ENCODE results near the gene METTL25B. TPM values are rescaled to one million over a fixed set of nuclear protein-coding genes. Genes with fewer than 3 reads are reported as not detected.
"Not testable (repeated sequence)": the region's sequence is repeated elsewhere in the genome, so short reads cannot be mapped to it uniquely, and the experiment has no call there.

The METTL25B gene
- total RNA-seq, 1 donor from 2014 or later: 39.2 TPM

GRCh38 chr1:156760092-156760795 is 32.0 kb downstream of the METTL25B start:
- H3K4me1 Mint-ChIP-seq: peaks cover 10% of the 10 kb centered on the region
- no peak overlapping the region for H3K4me3 Mint-ChIP-seq
- DNase-seq (ENCODE audit: low spot score in 2 of 2, unreplicated experiment in 2 of 2): no peak
- peak overlapping the region; percentile 61 for H3K27ac Mint-ChIP-seq
- no peaks in the 10 kb centered on the region for H3K27me3 Mint-ChIP-seq (ENCODE audit: low read depth)
- TF ChIP-seq, protein P1, sequence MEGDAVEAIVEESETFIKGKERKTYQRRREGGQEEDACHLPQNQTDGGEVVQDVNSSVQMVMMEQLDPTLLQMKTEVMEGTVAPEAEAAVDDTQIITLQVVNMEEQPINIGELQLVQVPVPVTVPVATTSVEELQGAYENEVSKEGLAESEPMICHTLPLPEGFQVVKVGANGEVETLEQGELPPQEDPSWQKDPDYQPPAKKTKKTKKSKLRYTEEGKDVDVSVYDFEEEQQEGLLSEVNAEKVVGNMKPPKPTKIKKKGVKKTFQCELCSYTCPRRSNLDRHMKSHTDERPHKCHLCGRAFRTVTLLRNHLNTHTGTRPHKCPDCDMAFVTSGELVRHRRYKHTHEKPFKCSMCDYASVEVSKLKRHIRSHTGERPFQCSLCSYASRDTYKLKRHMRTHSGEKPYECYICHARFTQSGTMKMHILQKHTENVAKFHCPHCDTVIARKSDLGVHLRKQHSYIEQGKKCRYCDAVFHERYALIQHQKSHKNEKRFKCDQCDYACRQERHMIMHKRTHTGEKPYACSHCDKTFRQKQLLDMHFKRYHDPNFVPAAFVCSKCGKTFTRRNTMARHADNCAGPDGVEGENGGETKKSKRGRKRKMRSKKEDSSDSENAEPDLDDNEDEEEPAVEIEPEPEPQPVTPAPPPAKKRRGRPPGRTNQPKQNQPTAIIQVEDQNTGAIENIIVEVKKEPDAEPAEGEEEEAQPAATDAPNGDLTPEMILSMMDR (IDR thresholded peaks at IDR 0.05; ENCODE audit: unreplicated experiment): no peak
- no peaks in the 10 kb centered on the region for H3K9me3 Mint-ChIP-seq
- H3K36me3 Mint-ChIP-seq: no peaks in the 10 kb centered on the region

DNA sequence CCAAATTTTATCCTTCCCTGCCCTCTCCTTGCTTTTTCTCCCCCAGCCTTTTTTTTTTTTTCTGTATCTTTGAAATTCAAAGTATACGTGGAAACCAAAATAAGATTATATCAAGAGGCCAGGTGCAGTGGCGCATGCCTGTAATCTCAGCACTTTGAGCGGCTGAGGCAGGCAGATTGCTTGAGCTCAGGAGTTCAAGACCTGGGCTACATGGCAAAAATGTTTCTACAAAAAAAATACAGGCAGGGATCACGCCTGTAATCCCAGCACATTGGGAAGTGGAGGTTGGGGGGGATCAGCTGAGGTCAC is 32.5 kb downstream of the METTL25B start:
- TF ChIP-seq, protein P1 (IDR thresholded peaks at IDR 0.05; ENCODE audit: unreplicated experiment): no peak
- Mint-ChIP-seq H3K36me3 (no peaks in the 10 kb centered on the region), H3K4me3 (no peak overlapping the region), H3K27me3 (ENCODE audit: low read depth) (no peaks in the 10 kb centered on the region), H3K9me3 (no peaks in the 10 kb centered on the region), H3K4me1 (peaks cover 10% of the 10 kb centered on the region), H3K27ac (peak overlapping the region; percentile 61)
- DNase-seq (ENCODE audit: low spot score in 2 of 2, unreplicated experiment in 2 of 2): no peak

GRCh38 chr1:156765136-156765535 is 36.9 kb downstream of the METTL25B start:
- not testable (repeated sequence) for H3K4me3 Mint-ChIP-seq; H3K27ac Mint-ChIP-seq; H3K9me3 Mint-ChIP-seq; H3K27me3 Mint-ChIP-seq (ENCODE audit: low read depth); H3K36me3 Mint-ChIP-seq; DNase-seq (ENCODE audit: low spot score in 2 of 2, unreplicated experiment in 2 of 2)
- H3K4me1 Mint-ChIP-seq: peaks cover 27% of the 10 kb centered on the region

GRCh38 chr1:156765666-156766065 is 37.4 kb downstream of the METTL25B start:
- Mint-ChIP-seq H3K27ac (no peak overlapping the region), H3K4me1 (peaks cover 24% of the 10 kb centered on the region), H3K27me3 (ENCODE audit: low read depth) (no peaks in the 10 kb centered on the region), H3K36me3 (peaks cover 2% of the 10 kb centered on the region), H3K9me3 (no peaks in the 10 kb centered on the region), H3K4me3 (no peak overlapping the region)
- TF ChIP-seq, protein P1 (IDR thresholded peaks at IDR 0.05; ENCODE audit: unreplicated experiment): no peak
- no peak for DNase-seq (ENCODE audit: low spot score in 2 of 2, unreplicated experiment in 2 of 2)

- Mint-ChIP-seq H3K9me3 (no peaks in the 10 kb centered on the region), H3K27ac (no peak overlapping the region), H3K4me3 (no peak overlapping the region), H3K36me3 (peaks cover 9% of the 10 kb centered on the region), H3K27me3 (ENCODE audit: low read depth) (no peaks in the 10 kb centered on the region), H3K4me1 (peaks cover 30% of the 10 kb centered on the region)
- DNase-seq (ENCODE audit: low spot score in 2 of 2, unreplicated experiment in 2 of 2): peak in 1 of 2 experiments; percentile 62
- TF ChIP-seq, protein P1 (IDR thresholded peaks at IDR 0.05; ENCODE audit: unreplicated experiment): no peak
Measured at GRCh38 chr1:156766298-156767100, 38.2 kb downstream of the METTL25B start.

Measured in mesothelial cell of epicardium (in vitro differentiated cells).